HepG2 (cell line): ENCODE results near the gene SLC39A2. TPM values are rescaled to one million over a fixed set of nuclear protein-coding genes. Genes with fewer than 3 reads are reported as not detected.

Experiments used
- ATAC-seq: fragments of 200-7000 bp; cut with Tn5 transposase; 3 replicates; pipeline ENCODE4 v1.9.1; 2020; ENCODE audit warnings: mild to moderate bottlenecking, moderate library complexity
- BruUV-seq: library from RNA; stranded (reverse); fragments of 400-500 nt; replicated peaks from 2 replicates; lab custom pipeline; 2021; lab: Mats Ljungman, UMichigan
- CTCF ChIA-PET: fragments of 300-600 bp; formaldehyde crosslinking; extraction: SDS; loops from one replicate; lab custom pipeline; 2021; ENCODE audit warnings: low total read pairs, inconsistent platforms, low intra/inter-chr PET ratio; lab: Yijun Ruan, JAX
- POLR2A ChIA-PET: fragments of 350-600 bp; sonication (Branson Sonifier 250); formaldehyde crosslinking; loops from one replicate; lab custom pipeline; 2020; ENCODE audit warnings: antibody characterized with exemption, inconsistent platforms; lab: Yijun Ruan, JAX
- DNase-seq: peaks from one replicate; pipeline ENCODE4 v3.0.0-alpha.2; 2015; ENCODE audit warnings: low spot score
- FAIRE-seq: peaks from 3 replicates; lab custom pipeline; 2011; peaks lifted over from hg19 to GRCh38; lab: Jason Lieb, UNC
- H2AFZ ChIP-seq: one replicate; pipeline ENCODE4 v1.6.1; 2011; ENCODE audit warnings: low read length, inconsistent platforms
- H3K27ac ChIP-seq: fragments of 300-600 bp; 3 replicates; pipeline ENCODE4 v1.8.0; 2011; ENCODE audit warnings: mixed run types, mild to moderate bottlenecking, mixed read lengths, low read length, inconsistent platforms; ENCODE audit not compliant: insufficient read depth; ENCODE audit errors: extremely low read length
- H3K27me3 ChIP-seq, 2 experiments: fragments of 200-600 bp in 1 of 2; 2 replicates in 1 of 2; 3 replicates in 1 of 2; pipeline versions ENCODE4 v1.6.0 to v1.8.0; 2011; ENCODE audit warnings: low read length in 2 of 2, mild to moderate bottlenecking in 2 of 2, moderate library complexity in 2 of 2, inconsistent platforms in 1 of 2; ENCODE audit not compliant: insufficient read depth in 2 of 2, control insufficient read depth in 1 of 2
- H3K36me3 ChIP-seq, 2 experiments: fragments of 200-600 bp in 1 of 2; replicated peaks in 1 of 2; 2 replicates in 1 of 2; 3 replicates in 1 of 2; pipeline versions ENCODE4 v1.5.1 to v1.8.0; 2011; ENCODE audit warnings: low read length in 2 of 2, inconsistent platforms in 1 of 2; ENCODE audit not compliant: insufficient read depth in 2 of 2, control insufficient read depth in 1 of 2
- H3K4me1 ChIP-seq: 2 replicates; pipeline ENCODE4 v1.5.1; 2012; ENCODE audit warnings: low read length, inconsistent platforms; ENCODE audit not compliant: insufficient read depth
- H3K4me2 ChIP-seq: 2 replicates; pipeline ENCODE4 v1.6.0; 2011; ENCODE audit warnings: low read depth, low read length, inconsistent platforms
- H3K4me3 ChIP-seq, 3 experiments: fragments of 200-600 bp in 1 of 3; sonication (generic), shearing (Covaris generic) in 1 of 3; replicated peaks in 1 of 3; 2 replicates each; pipeline ENCODE4 v1.5.1; 2011 to 2016; ENCODE audit warnings: low read length in 3 of 3, inconsistent platforms in 2 of 3, low read depth in 2 of 3, mild to moderate bottlenecking in 2 of 3, control low read depth in 1 of 3, mixed read lengths in 1 of 3; ENCODE audit not compliant: insufficient read depth in 1 of 3
- H3K79me2 ChIP-seq: one replicate; pipeline ENCODE4 v1.6.1; 2011; ENCODE audit warnings: low read length, inconsistent platforms; ENCODE audit not compliant: insufficient read depth
- H3K9ac ChIP-seq: 2 replicates; pipeline ENCODE4 v1.6.0; 2011; ENCODE audit warnings: mild to moderate bottlenecking, low read depth, low read length, inconsistent platforms; ENCODE audit not compliant: insufficient read depth
- H3K9me3 ChIP-seq: 2 replicates; pipeline ENCODE4 v1.5.1; 2012; ENCODE audit warnings: mild to moderate bottlenecking, low read length
- H4K20me1 ChIP-seq: 2 replicates; pipeline ENCODE4 v1.6.0; 2011; ENCODE audit warnings: inconsistent platforms, mild to moderate bottlenecking, low read length, moderate library complexity; ENCODE audit not compliant: insufficient read depth
- ATAD3A ChIP-seq: sonication (generic); formaldehyde crosslinking; IDR thresholded peaks from 2 replicates; pipeline ENCODE4 v1.4.0; 2020; ENCODE audit warnings: missing genetic modification reagents
- ATF6 ChIP-seq: sonication (generic); formaldehyde crosslinking; conservative IDR thresholded peaks from 2 replicates; pipeline ENCODE4 v1.4.0; 2020; ENCODE audit warnings: missing genetic modification reagents
- CREB1 ChIP-seq, 2 experiments: fragments of 450-650 bp in 1 of 2; IDR thresholded peaks; 2 replicates each; pipeline ENCODE4 v1.6.1; 2016 to 2017; ENCODE audit warnings: control low read depth in 1 of 2, mild to moderate bottlenecking in 1 of 2, missing compliant biosample characterization in 1 of 2, missing genetic modification characterization in 1 of 2
- GABPB1 ChIP-seq: IDR thresholded peaks from 2 replicates; pipeline ENCODE4 v1.6.1; 2016; ENCODE audit warnings: mild to moderate bottlenecking, missing genetic modification reagents, moderate library complexity, missing compliant biosample characterization
- ISX ChIP-seq: sonication (generic); formaldehyde crosslinking; conservative IDR thresholded peaks from 2 replicates; pipeline ENCODE4 v1.5.0; 2020; ENCODE audit warnings: missing genetic modification reagents
- KDM3A ChIP-seq: IDR thresholded peaks from 2 replicates; pipeline ENCODE4 v1.6.1; 2018; ENCODE audit warnings: low read depth, missing compliant biosample characterization
- KLF11 ChIP-seq: IDR thresholded peaks from 2 replicates; pipeline ENCODE4 v1.6.1; 2016; ENCODE audit warnings: missing compliant biosample characterization
- TGIF2 ChIP-seq: IDR thresholded peaks from 2 replicates; pipeline ENCODE4 v1.6.1; 2016; ENCODE audit warnings: control low read depth, missing compliant biosample characterization
- ZMYM3 ChIP-seq: sonication (generic); formaldehyde crosslinking; IDR thresholded peaks from 2 replicates; pipeline ENCODE4 v1.5.1; 2020; ENCODE audit warnings: mild to moderate bottlenecking, missing genetic modification reagents
- ZNF33A ChIP-seq: sonication (generic); formaldehyde crosslinking; IDR thresholded peaks from 2 replicates; pipeline ENCODE4 v1.5.1; 2020; ENCODE audit warnings: missing genetic modification reagents, mild to moderate bottlenecking, moderate library complexity, borderline replicate concordance
- ZNF639 ChIP-seq: conservative IDR thresholded peaks from 2 replicates; pipeline ENCODE4 v1.6.1; 2018; ENCODE audit warnings: missing genetic modification reagents
- ZNF75D ChIP-seq: sonication (generic); formaldehyde crosslinking; IDR thresholded peaks from 2 replicates; pipeline ENCODE4 v1.8.1; 2023; ENCODE audit warnings: missing genetic modification reagents, mild to moderate bottlenecking, borderline replicate concordance
- WGBS: methylation state at CpG from one replicate; pipeline ENCODE4 v1.1.6; 2017; ENCODE audit warnings: low lambda C conversion rate; 5-methylcytosine and 5-hydroxymethylcytosine counted together
- in situ Hi-C: cut with HindIII; loops from 2 replicates; pipeline ENCODE4 v1.10.0; 2017; ENCODE audit warnings: low pct_unique_long_range_greater_than_20kb; ENCODE audit not compliant: extremely low pct_ligation_motif_present
- intact Hi-C: fragments of 100-400 bp; cut with micrococcal nuclease; formaldehyde crosslinking; loops from one replicate; pipeline ENCODE4 v1.10.0; 2022; ENCODE audit not compliant: unreplicated experiment
- polyA plus RNA-seq, 8 experiments: library from polyadenylated mRNA; depleted of rRNA in 3 of 8; stranded (reverse) in 7 of 8; unstranded in 1 of 8; fragments of >200 nt; fragmentation: Illumina TruSeq in 4 of 8; extraction: Trizol in 4 of 8; gene quantifications; 2 replicates each; pipeline versions ENCODE4 v1.2.1 to v1.2.3, GENCODE V29; 2011 to 2016; ENCODE audit warnings: low read depth in 4 of 8, missing spikeins in 1 of 8, mixed read lengths in 1 of 8; ENCODE audit not compliant: insufficient read depth in 1 of 8
- total RNA-seq, 5 experiments: library from RNA; depleted of rRNA; stranded (reverse); fragments of >200 nt; fragmentation: Illumina TruSeq; extraction: Trizol; gene quantifications; 2 replicates each; pipeline ENCODE4 v1.2.3, GENCODE V29; 2016; ENCODE audit warnings: low read depth in 1 of 5

Gene SLC39A2
- total and polyA plus RNA-seq, 2 of the 13 experiments (the other 11 are each of a cell fraction or from before 2014, with no cell fraction given): 0.08 to 0.11 TPM

GRCh38 chr14:21029917-21030316 is 30.8 kb downstream of the SLC39A2 start, which contains the start of gene TPPP2:
Gene TPPP2 (plus strand): TSS chr14:21030217. CDS start chr14:21030582, 365 bp downstream.
- ATAC-seq (no peak), FAIRE-seq (no peak), DNase-seq (no peak)
- H3K79me2 ChIP-seq: no peaks in the 10 kb centered on the region
- H3K4me3 ChIP-seq: no peak within 1 kb of the TSS
- H3K27ac ChIP-seq: no peak within 1 kb of the TSS
- H4K20me1 ChIP-seq: no peaks in the 10 kb centered on the region
- H3K27me3 ChIP-seq: no peaks in the 10 kb centered on the region; a peak in 1 of 5 replicates
- no TSS peak for BruUV-seq
- in situ Hi-C loops: no loop called here
- no peak within 1 kb of the TSS for H2AFZ ChIP-seq
- CTCF ChIA-PET: no interaction called here
- no peaks in the 10 kb centered on the region for H3K36me3 ChIP-seq
- peaks cover 28% of the 10 kb centered on the region for H3K4me1 ChIP-seq
- H3K4me2 ChIP-seq: no peak within 1 kb of the TSS
- H3K9me3 ChIP-seq: no peaks in the 10 kb centered on the region
- TF ChIP-seq ZNF75D (CRISPR knock-in tag) (no peak), CREB1 (IDR thresholded peaks at IDR 0.05) (peak; percentile 13; the same call in 1 of the 2 replicates), CREB1 (CRISPR knock-in tag; IDR thresholded peaks at IDR 0.05) (no peak)
- WGBS: 89% methylated on average over 5 of the region's 5 CpGs
- POLR2A ChIA-PET: interaction anchor here (0.9 kb wide), 1 partner anchor 9 kb away, joined by 3 read pairs; no protein-coding TSS in a partner anchor
- no peak within 1 kb of the TSS for H3K9ac ChIP-seq
- intact Hi-C loops: no loop called here

- POLR2A ChIA-PET: no interaction called here
Observed at GRCh38 chr14:21030531-21030930, 31.4 kb downstream of the SLC39A2 start.

More at GRCh38 chr14:21030531-21030930, 31.4 kb downstream of the SLC39A2 start:
- Histone ChIP-seq H3K27ac (no peak overlapping the region), H3K27me3 (no peaks in the 10 kb centered on the region; a peak in 1 of 5 replicates), H3K9me3 (no peaks in the 10 kb centered on the region), H3K79me2 (no peaks in the 10 kb centered on the region), H3K4me3 (no peak overlapping the region), H3K4me1 (peaks cover 29% of the 10 kb centered on the region), H2AFZ (no peak overlapping the region), H3K36me3 (no peaks in the 10 kb centered on the region), H3K4me2 (no peak overlapping the region), H4K20me1 (no peaks in the 10 kb centered on the region), H3K9ac (no peak overlapping the region)
- no peak for DNase-seq
- FAIRE-seq: no peak
- ATAC-seq: no peak
- intact Hi-C loops: no loop called here
- CTCF ChIA-PET: no interaction called here
- TF ChIP-seq ATAD3A (CRISPR knock-in tag) (no peak), ZMYM3 (CRISPR knock-in tag) (no peak), KLF11 (CRISPR knock-in tag) (no peak), GABPB1 (no peak), ATF6 (CRISPR knock-in tag) (no peak), KDM3A (no peak), ZNF33A (CRISPR knock-in tag) (no peak), TGIF2 (CRISPR knock-in tag) (no peak), ZNF639 (no peak), ISX (no peak)
- in situ Hi-C loops: no loop called here
- 89% methylated on average over 12 of the region's 12 CpGs for WGBS
- no TSS peak for BruUV-seq
